ENCODE results near the gene GUCD1.
"Not testable (repeated sequence)": the region's sequence is repeated elsewhere in the genome, so short reads cannot be mapped to it uniquely, and the experiment has no call there.

Gene GUCD1

GRCh38 chr22:24554313-24555164 lies at the start of gene GUCD1:
GUCD1 (minus strand) TSS chr22:24555138; CDS start chr22:24554991, 147 bp downstream.
- Histone ChIP-seq H3K4me3 (ENCODE audit: insufficient read length, low read depth) (peak within 1 kb of the TSS; percentile 94), H3K4me1 (ENCODE audit: insufficient read depth, insufficient read length) (peaks cover 6% of the 10 kb centered on the region), H3K36me3 (ENCODE audit: insufficient read depth, insufficient read length, low read length) (peaks cover 45% of the 10 kb centered on the region), H3K9ac (ENCODE audit: insufficient read length, low read depth) (peak within 1 kb of the TSS; percentile 96), H3K9me3 (ENCODE audit: insufficient read depth, low read length) (no peaks in the 10 kb centered on the region), H3K27me3 (ENCODE audit: insufficient read depth, insufficient read length) (no peaks in the 10 kb centered on the region)
- TF ChIP-seq YY1 (IDR thresholded peaks at IDR 0.05; ENCODE audit: insufficient read depth, insufficient read length) (no peak), ZNF274 (IDR thresholded peaks at IDR 0.05; ENCODE audit: low read depth, low read length) (no peak), SUZ12 (IDR thresholded peaks at IDR 0.05; ENCODE audit: extremely low read depth, insufficient read depth, insufficient read length) (no peak)
- no peak for DNase-seq (ENCODE audit: low read depth, low spot score)

- H3K4me1 ChIP-seq (ENCODE audit: insufficient read depth, insufficient read length); H3K36me3 ChIP-seq (ENCODE audit: insufficient read depth, insufficient read length, low read length); DNase-seq (ENCODE audit: low read depth, low spot score); H3K27me3 ChIP-seq (ENCODE audit: insufficient read depth, insufficient read length); H3K9me3 ChIP-seq (ENCODE audit: insufficient read depth, low read length); H3K9ac ChIP-seq (ENCODE audit: insufficient read length, low read depth): not testable (repeated sequence)
- H3K4me3 ChIP-seq (ENCODE audit: insufficient read length, low read depth): peak overlapping the region; percentile 11
Measured at GRCh38 chr22:24603770-24604629, 49.1 kb upstream of the GUCD1 start.

- not testable (repeated sequence) for H3K9me3 ChIP-seq (ENCODE audit: insufficient read depth, low read length); H3K36me3 ChIP-seq (ENCODE audit: insufficient read depth, insufficient read length, low read length); H3K27me3 ChIP-seq (ENCODE audit: insufficient read depth, insufficient read length); DNase-seq (ENCODE audit: low read depth, low spot score); H3K9ac ChIP-seq (ENCODE audit: insufficient read length, low read depth); H3K4me1 ChIP-seq (ENCODE audit: insufficient read depth, insufficient read length)
- H3K4me3 ChIP-seq (ENCODE audit: insufficient read length, low read depth): peak within 1 kb of the TSS; percentile 39
Measured at GRCh38 chr22:24602847-24603769, 48.2 kb upstream of the GUCD1 start, which contains the start of gene GGT1. GGT1 (plus strand) TSS chr22:24603193; CDS start chr22:24611082, 7,889 bp downstream.

- H3K9ac ChIP-seq (ENCODE audit: insufficient read length, low read depth); H3K36me3 ChIP-seq (ENCODE audit: insufficient read depth, insufficient read length, low read length); H3K4me1 ChIP-seq (ENCODE audit: insufficient read depth, insufficient read length); H3K4me3 ChIP-seq (ENCODE audit: insufficient read length, low read depth); H3K27me3 ChIP-seq (ENCODE audit: insufficient read depth, insufficient read length); DNase-seq (ENCODE audit: low read depth, low spot score); H3K9me3 ChIP-seq (ENCODE audit: insufficient read depth, low read length): not testable (repeated sequence)
Measured at GRCh38 chr22:24602105-24602749, 47.3 kb upstream of the GUCD1 start.

- H3K9me3 ChIP-seq (ENCODE audit: insufficient read depth, low read length): no peaks in the 10 kb centered on the region
- H3K9ac ChIP-seq (ENCODE audit: insufficient read length, low read depth): no peak overlapping the region
- H3K4me3 ChIP-seq (ENCODE audit: insufficient read length, low read depth): no peak overlapping the region
- no peak for DNase-seq (ENCODE audit: low read depth, low spot score)
- H3K36me3 ChIP-seq (ENCODE audit: insufficient read depth, insufficient read length, low read length): no peaks in the 10 kb centered on the region
- TF ChIP-seq ZNF274 (IDR thresholded peaks at IDR 0.05; ENCODE audit: low read depth, low read length) (no peak), YY1 (IDR thresholded peaks at IDR 0.05; ENCODE audit: insufficient read depth, insufficient read length) (no peak), SUZ12 (IDR thresholded peaks at IDR 0.05; ENCODE audit: extremely low read depth, insufficient read depth, insufficient read length) (no peak)
- H3K4me1 ChIP-seq (ENCODE audit: insufficient read depth, insufficient read length): peaks cover 6% of the 10 kb centered on the region
- H3K27me3 ChIP-seq (ENCODE audit: insufficient read depth, insufficient read length): no peaks in the 10 kb centered on the region
Measured at GRCh38 chr22:24601217-24602104, 46.5 kb upstream of the GUCD1 start.

GRCh38 chr22:24599958-24600715 lies 45.2 kb upstream of the GUCD1 start:
- not testable (repeated sequence) for H3K36me3 ChIP-seq (ENCODE audit: insufficient read depth, insufficient read length, low read length); H3K9me3 ChIP-seq (ENCODE audit: insufficient read depth, low read length); H3K4me3 ChIP-seq (ENCODE audit: insufficient read length, low read depth); H3K27me3 ChIP-seq (ENCODE audit: insufficient read depth, insufficient read length); H3K9ac ChIP-seq (ENCODE audit: insufficient read length, low read depth); DNase-seq (ENCODE audit: low read depth, low spot score)
- H3K4me1 ChIP-seq (ENCODE audit: insufficient read depth, insufficient read length): peaks cover 10% of the 10 kb centered on the region
